Left ventricle myocardium inferior (tissue), 1 donor: ENCODE data around the gene MED9. TPM values are rescaled to one million over a fixed set of nuclear protein-coding genes. Genes with fewer than 3 reads are reported as not detected.

Experiments
- DNase-seq: peaks from one replicate; pipeline ENCODE4 v3.0.0-alpha.2; 2020
- H3K27ac ChIP-seq: fragments of 200-600 bp; replicated peaks from 2 replicates; pipeline ENCODE4 v1.8.0; 2021
- H3K27me3 ChIP-seq: fragments of 200-600 bp; 2 replicates; pipeline ENCODE4 v1.8.0; 2021; ENCODE audit warnings: low read depth
- H3K36me3 ChIP-seq: fragments of 200-600 bp; 2 replicates; pipeline ENCODE4 v1.8.0; 2021
- H3K4me1 ChIP-seq: fragments of 200-600 bp; 2 replicates; pipeline ENCODE4 v1.8.0; 2021
- H3K4me3 ChIP-seq: fragments of 200-600 bp; 2 replicates; pipeline ENCODE4 v1.8.0; 2021; ENCODE audit warnings: mild to moderate bottlenecking, moderate library complexity
- H3K9me3 ChIP-seq: fragments of 200-600 bp; replicated peaks from 2 replicates; pipeline ENCODE4 v1.8.0; 2021
- CTCF ChIP-seq: fragments of 200-600 bp; IDR thresholded peaks from 2 replicates; pipeline ENCODE4 v1.8.0; 2021; ENCODE audit warnings: antibody characterized with exemption, mild to moderate bottlenecking, borderline replicate concordance
- intact Hi-C: fragments of 100-400 bp; cut with micrococcal nuclease; formaldehyde crosslinking; loops from one replicate; pipeline ENCODE4 v1.11.0; 2022
- total RNA-seq: library from RNA; stranded (reverse); fragmentation: NEBNext Ultra II Directional; extraction: Animal tissue kit (Norgen Biotek cat#: 25700); gene quantifications from one replicate; pipeline ENCODE4 v1.2.1, GENCODE V29; 2021
- donor health status: DM: no; HTN: yes; CAD: no; lungs with severe emphysema.

Gene MED9
- total RNA-seq, 1 donor from 2014 or later: 34.1 TPM

- H3K27me3 ChIP-seq: no peaks in the 10 kb centered on the region
- TF ChIP-seq CTCF: no peak
- intact Hi-C loops: no loop called here
- peaks cover 7% of the 10 kb centered on the region for H3K36me3 ChIP-seq
- H3K4me3 ChIP-seq: no peak overlapping the region
- H3K4me1 ChIP-seq: no peaks in the 10 kb centered on the region
- H3K27ac ChIP-seq: no peak overlapping the region
- DNase-seq: no peak
- H3K9me3 ChIP-seq: no peaks in the 10 kb centered on the region
These were observed 39.4 kb downstream of the MED9 start for GRCh38 chr17:17515934-17516930.

- H3K4me3 ChIP-seq: no peak overlapping the region
- intact Hi-C loops: no loop called here
- no peak overlapping the region for H3K27ac ChIP-seq
- H3K9me3 ChIP-seq: no peaks in the 10 kb centered on the region
- no peak for DNase-seq
- no peak for TF ChIP-seq CTCF
- H3K27me3 ChIP-seq: no peaks in the 10 kb centered on the region
- peaks cover 7% of the 10 kb centered on the region for H3K36me3 ChIP-seq
- no peaks in the 10 kb centered on the region for H3K4me1 ChIP-seq
These were observed 40.3 kb downstream of the MED9 start for GRCh38 chr17:17516941-17517720.

GRCh38 chr17:17518014-17518413, 41.2 kb downstream of the MED9 start:
- Histone ChIP-seq H3K9me3 (no peaks in the 10 kb centered on the region), H3K27ac (no peak overlapping the region), H3K27me3 (no peaks in the 10 kb centered on the region), H3K4me1 (no peaks in the 10 kb centered on the region), H3K36me3 (peaks cover 7% of the 10 kb centered on the region), H3K4me3 (no peak overlapping the region)
- intact Hi-C loops: no loop called here
- no peak for TF ChIP-seq CTCF
- DNase-seq: no peak

GRCh38 chr17:17518951-17519350, 42.2 kb downstream of the MED9 start:
- Histone ChIP-seq H3K27ac (no peak overlapping the region), H3K4me1 (no peaks in the 10 kb centered on the region), H3K36me3 (peaks cover 7% of the 10 kb centered on the region), H3K27me3 (no peaks in the 10 kb centered on the region), H3K9me3 (no peaks in the 10 kb centered on the region), H3K4me3 (no peak overlapping the region)
- TF ChIP-seq CTCF: no peak
- intact Hi-C loops: no loop called here
- no peak for DNase-seq

GRCh38 chr17:17519886-17520285, 43.1 kb downstream of the MED9 start:
- Histone ChIP-seq H3K9me3 (no peaks in the 10 kb centered on the region), H3K4me1 (no peaks in the 10 kb centered on the region), H3K27ac (no peak overlapping the region), H3K4me3 (no peak overlapping the region), H3K36me3 (peaks cover 7% of the 10 kb centered on the region), H3K27me3 (no peaks in the 10 kb centered on the region)
- no peak for TF ChIP-seq CTCF
- DNase-seq: no peak
- intact Hi-C loops: no loop called here
